ENCODE measurements around the gene CCDC14. TPM values are rescaled to one million over a fixed set of nuclear protein-coding genes. Genes with fewer than 3 reads are reported as not detected.

Gene CCDC14
- total RNA-seq, 1 donor from 2014 or later: 31.1 TPM

- Mint-ChIP-seq H3K4me1 (ENCODE audit: unreplicated experiment) (no peaks in the 10 kb centered on the region), H3K9me3 (ENCODE audit: unreplicated experiment) (no peaks in the 10 kb centered on the region), H3K36me3 (ENCODE audit: unreplicated experiment) (peaks cover 33% of the 10 kb centered on the region), H3K4me3 (ENCODE audit: unreplicated experiment) (no peak overlapping the region), H3K27me3 (ENCODE audit: unreplicated experiment) (no peaks in the 10 kb centered on the region), H3K27ac (ENCODE audit: unreplicated experiment) (no peak overlapping the region)
- no peak for DNase-seq (ENCODE audit: extremely low spot score, unreplicated experiment)
- no peak for TF ChIP-seq CTCF (IDR thresholded peaks at IDR 0.05)
These were observed 12.6 kb downstream of the CCDC14 start for GRCh38 chr3:123948449-123948848.

DNA sequence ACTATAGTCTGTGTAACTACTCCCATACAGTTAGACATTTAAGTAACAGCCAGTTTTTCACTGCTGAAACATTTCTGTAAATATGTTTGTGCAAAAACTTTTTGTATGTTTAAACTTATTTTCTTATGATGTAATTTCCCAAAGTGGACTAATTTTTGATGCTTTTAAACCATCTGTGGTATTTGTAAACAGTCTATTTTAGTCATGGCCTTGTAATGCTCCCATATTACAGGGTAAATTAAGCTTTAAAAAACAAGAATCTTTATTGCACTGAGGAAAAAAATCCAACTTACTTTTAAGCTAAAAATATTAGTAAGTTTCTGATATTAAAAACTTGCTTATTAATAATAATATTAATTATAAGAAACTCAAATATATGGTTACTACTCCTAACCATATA lies 13.5 kb downstream of the CCDC14 start:
- Mint-ChIP-seq H3K4me1 (ENCODE audit: unreplicated experiment) (no peaks in the 10 kb centered on the region), H3K9me3 (ENCODE audit: unreplicated experiment) (no peaks in the 10 kb centered on the region), H3K36me3 (ENCODE audit: unreplicated experiment) (peaks cover 37% of the 10 kb centered on the region), H3K27ac (ENCODE audit: unreplicated experiment) (no peak overlapping the region), H3K27me3 (ENCODE audit: unreplicated experiment) (no peaks in the 10 kb centered on the region), H3K4me3 (ENCODE audit: unreplicated experiment) (no peak overlapping the region)
- DNase-seq (ENCODE audit: extremely low spot score, unreplicated experiment): no peak
- no peak for TF ChIP-seq CTCF (IDR thresholded peaks at IDR 0.05)

DNA sequence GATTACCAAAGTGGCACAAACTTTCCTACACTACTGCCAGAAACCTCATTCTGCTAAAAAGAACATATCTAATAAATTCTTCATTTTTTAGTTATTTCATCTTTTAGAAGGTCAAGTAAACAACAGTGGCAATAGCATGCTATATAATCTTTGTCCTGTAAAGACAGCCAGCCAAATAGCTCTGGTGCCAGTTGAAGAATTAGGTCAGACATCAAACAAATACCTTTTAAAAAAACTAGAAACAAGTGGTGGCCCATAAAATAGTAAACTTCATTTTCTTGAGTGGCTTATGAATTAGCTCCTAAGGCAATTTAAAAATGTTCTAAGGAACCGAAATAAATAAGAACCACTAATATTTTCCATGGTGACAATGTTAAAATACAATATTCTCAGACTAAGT lies 19.5 kb downstream of the CCDC14 start:
- H3K36me3 Mint-ChIP-seq (ENCODE audit: unreplicated experiment): peaks cover 35% of the 10 kb centered on the region
- H3K4me1 Mint-ChIP-seq (ENCODE audit: unreplicated experiment): no peaks in the 10 kb centered on the region
- H3K27ac Mint-ChIP-seq (ENCODE audit: unreplicated experiment): no peak overlapping the region
- H3K9me3 Mint-ChIP-seq (ENCODE audit: unreplicated experiment): no peaks in the 10 kb centered on the region
- TF ChIP-seq CTCF (IDR thresholded peaks at IDR 0.05): no peak
- DNase-seq (ENCODE audit: extremely low spot score, unreplicated experiment): no peak
- H3K27me3 Mint-ChIP-seq (ENCODE audit: unreplicated experiment): no peaks in the 10 kb centered on the region
- no peak overlapping the region for H3K4me3 Mint-ChIP-seq (ENCODE audit: unreplicated experiment)

- Mint-ChIP-seq H3K27ac (ENCODE audit: unreplicated experiment) (no peak overlapping the region), H3K9me3 (ENCODE audit: unreplicated experiment) (no peaks in the 10 kb centered on the region), H3K4me1 (ENCODE audit: unreplicated experiment) (no peaks in the 10 kb centered on the region), H3K36me3 (ENCODE audit: unreplicated experiment) (peaks cover 33% of the 10 kb centered on the region), H3K27me3 (ENCODE audit: unreplicated experiment) (no peaks in the 10 kb centered on the region), H3K4me3 (ENCODE audit: unreplicated experiment) (no peak overlapping the region)
- no peak for DNase-seq (ENCODE audit: extremely low spot score, unreplicated experiment)
- peak; percentile 45 for TF ChIP-seq CTCF (IDR thresholded peaks at IDR 0.05)
These were observed 19.9 kb downstream of the CCDC14 start for GRCh38 chr3:123941121-123941520.

- DNase-seq (ENCODE audit: extremely low spot score, unreplicated experiment): no peak
- no peak overlapping the region for H3K27ac Mint-ChIP-seq (ENCODE audit: unreplicated experiment)
- peaks cover 29% of the 10 kb centered on the region for H3K36me3 Mint-ChIP-seq (ENCODE audit: unreplicated experiment)
- no peaks in the 10 kb centered on the region for H3K9me3 Mint-ChIP-seq (ENCODE audit: unreplicated experiment)
- H3K27me3 Mint-ChIP-seq (ENCODE audit: unreplicated experiment): no peaks in the 10 kb centered on the region
- H3K4me1 Mint-ChIP-seq (ENCODE audit: unreplicated experiment): no peaks in the 10 kb centered on the region
- H3K4me3 Mint-ChIP-seq (ENCODE audit: unreplicated experiment): no peak overlapping the region
- no peak for TF ChIP-seq CTCF (IDR thresholded peaks at IDR 0.05)
These were observed 21.3 kb downstream of the CCDC14 start for GRCh38 chr3:123939706-123940105.

All from osteocyte (in vitro differentiated cells).